Measurements from ENCODE around the gene CIT.

GRCh38 chr12:119827760-119828159, 49.4 kb downstream of the CIT start:
- TF ChIP-seq CTCF (IDR thresholded peaks at IDR 0.05; ENCODE audit: low read depth, low read length, missing input control) (no peak), TAF1 (conservative IDR thresholded peaks at IDR 0.05) (no peak), GABPA (IDR thresholded peaks at IDR 0.05 in 1 of 2, conservative IDR thresholded peaks at IDR 0.05 in 1 of 2) (no peak)
